ENCODE results near the gene TRIM65. TPM values are rescaled to one million over a fixed set of nuclear protein-coding genes. Genes with fewer than 3 reads are reported as not detected.

Gene TRIM65
- total and polyA plus RNA-seq, 2 of the 13 experiments (the other 11 are each of a cell fraction or from before 2014, with no cell fraction given): 10.3 to 22.4 TPM

DNA sequence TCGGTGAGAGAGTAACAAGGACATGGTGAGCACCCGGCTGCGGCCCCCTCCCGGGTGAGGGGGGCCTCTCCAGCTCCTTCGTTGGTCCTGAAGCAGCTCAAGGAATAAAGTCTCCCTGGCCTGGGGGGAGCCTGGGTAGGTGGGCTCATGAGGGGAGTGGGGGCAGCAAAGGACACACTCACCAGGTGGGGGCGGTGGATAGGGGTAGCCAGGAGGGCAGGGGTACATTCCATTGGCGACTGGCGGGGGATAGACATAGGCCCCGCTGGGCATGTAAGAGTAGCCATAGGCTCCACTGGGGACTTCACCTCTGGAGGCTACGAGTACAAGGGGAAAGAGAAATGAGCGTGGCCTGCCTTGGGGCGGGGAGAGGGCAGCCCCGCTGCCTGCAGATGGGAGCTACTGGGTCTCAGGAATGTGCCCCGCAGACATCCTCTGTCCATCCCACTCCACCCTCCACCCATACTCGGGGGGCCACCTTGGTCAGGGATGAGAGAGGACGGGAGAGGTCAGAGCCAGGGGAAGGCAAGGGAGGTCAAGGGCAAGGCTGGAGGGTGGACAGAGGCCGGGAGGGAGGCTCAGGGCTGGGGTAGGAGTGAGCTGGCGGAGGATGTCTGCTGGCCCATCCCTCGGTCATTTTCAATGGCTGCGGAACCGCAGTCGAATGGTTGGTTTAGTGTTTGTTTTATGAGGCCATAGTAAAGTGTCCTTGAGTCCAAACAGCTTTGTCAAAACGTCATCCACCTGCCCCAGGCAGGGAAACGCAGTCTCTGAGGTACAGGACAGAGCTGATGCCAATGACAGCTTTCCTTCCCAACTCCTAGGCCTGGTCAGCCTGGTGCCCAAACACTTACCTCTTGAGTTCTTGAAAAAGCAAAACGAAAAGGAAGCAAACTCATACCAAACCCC is 48.9 kb downstream of the TRIM65 start (continued):
- TF ChIP-seq, protein P1, sequence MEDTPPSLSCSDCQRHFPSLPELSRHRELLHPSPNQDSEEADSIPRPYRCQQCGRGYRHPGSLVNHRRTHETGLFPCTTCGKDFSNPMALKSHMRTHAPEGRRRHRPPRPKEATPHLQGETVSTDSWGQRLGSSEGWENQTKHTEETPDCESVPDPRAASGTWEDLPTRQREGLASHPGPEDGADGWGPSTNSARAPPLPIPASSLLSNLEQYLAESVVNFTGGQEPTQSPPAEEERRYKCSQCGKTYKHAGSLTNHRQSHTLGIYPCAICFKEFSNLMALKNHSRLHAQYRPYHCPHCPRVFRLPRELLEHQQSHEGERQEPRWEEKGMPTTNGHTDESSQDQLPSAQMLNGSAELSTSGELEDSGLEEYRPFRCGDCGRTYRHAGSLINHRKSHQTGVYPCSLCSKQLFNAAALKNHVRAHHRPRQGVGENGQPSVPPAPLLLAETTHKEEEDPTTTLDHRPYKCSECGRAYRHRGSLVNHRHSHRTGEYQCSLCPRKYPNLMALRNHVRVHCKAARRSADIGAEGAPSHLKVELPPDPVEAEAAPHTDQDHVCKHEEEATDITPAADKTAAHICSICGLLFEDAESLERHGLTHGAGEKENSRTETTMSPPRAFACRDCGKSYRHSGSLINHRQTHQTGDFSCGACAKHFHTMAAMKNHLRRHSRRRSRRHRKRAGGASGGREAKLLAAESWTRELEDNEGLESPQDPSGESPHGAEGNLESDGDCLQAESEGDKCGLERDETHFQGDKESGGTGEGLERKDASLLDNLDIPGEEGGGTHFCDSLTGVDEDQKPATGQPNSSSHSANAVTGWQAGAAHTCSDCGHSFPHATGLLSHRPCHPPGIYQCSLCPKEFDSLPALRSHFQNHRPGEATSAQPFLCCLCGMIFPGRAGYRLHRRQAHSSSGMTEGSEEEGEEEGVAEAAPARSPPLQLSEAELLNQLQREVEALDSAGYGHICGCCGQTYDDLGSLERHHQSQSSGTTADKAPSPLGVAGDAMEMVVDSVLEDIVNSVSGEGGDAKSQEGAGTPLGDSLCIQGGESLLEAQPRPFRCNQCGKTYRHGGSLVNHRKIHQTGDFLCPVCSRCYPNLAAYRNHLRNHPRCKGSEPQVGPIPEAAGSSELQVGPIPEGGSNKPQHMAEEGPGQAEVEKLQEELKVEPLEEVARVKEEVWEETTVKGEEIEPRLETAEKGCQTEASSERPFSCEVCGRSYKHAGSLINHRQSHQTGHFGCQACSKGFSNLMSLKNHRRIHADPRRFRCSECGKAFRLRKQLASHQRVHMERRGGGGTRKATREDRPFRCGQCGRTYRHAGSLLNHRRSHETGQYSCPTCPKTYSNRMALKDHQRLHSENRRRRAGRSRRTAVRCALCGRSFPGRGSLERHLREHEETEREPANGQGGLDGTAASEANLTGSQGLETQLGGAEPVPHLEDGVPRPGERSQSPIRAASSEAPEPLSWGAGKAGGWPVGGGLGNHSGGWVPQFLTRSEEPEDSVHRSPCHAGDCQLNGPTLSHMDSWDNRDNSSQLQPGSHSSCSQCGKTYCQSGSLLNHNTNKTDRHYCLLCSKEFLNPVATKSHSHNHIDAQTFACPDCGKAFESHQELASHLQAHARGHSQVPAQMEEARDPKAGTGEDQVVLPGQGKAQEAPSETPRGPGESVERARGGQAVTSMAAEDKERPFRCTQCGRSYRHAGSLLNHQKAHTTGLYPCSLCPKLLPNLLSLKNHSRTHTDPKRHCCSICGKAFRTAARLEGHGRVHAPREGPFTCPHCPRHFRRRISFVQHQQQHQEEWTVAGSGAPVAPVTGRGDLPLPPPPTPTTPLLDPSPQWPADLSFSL (CRISPR knock-in tag; IDR thresholded peaks at IDR 0.05): no peak
- TF ChIP-seq, protein P2, sequence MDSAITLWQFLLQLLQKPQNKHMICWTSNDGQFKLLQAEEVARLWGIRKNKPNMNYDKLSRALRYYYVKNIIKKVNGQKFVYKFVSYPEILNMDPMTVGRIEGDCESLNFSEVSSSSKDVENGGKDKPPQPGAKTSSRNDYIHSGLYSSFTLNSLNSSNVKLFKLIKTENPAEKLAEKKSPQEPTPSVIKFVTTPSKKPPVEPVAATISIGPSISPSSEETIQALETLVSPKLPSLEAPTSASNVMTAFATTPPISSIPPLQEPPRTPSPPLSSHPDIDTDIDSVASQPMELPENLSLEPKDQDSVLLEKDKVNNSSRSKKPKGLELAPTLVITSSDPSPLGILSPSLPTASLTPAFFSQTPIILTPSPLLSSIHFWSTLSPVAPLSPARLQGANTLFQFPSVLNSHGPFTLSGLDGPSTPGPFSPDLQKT (CRISPR knock-in tag; IDR thresholded peaks at IDR 0.05; ENCODE audit: borderline replicate concordance): no peak
- TF ChIP-seq TARDBP (CRISPR knock-in tag; IDR thresholded peaks at IDR 0.05): no peak
- TF ChIP-seq, protein P3, sequence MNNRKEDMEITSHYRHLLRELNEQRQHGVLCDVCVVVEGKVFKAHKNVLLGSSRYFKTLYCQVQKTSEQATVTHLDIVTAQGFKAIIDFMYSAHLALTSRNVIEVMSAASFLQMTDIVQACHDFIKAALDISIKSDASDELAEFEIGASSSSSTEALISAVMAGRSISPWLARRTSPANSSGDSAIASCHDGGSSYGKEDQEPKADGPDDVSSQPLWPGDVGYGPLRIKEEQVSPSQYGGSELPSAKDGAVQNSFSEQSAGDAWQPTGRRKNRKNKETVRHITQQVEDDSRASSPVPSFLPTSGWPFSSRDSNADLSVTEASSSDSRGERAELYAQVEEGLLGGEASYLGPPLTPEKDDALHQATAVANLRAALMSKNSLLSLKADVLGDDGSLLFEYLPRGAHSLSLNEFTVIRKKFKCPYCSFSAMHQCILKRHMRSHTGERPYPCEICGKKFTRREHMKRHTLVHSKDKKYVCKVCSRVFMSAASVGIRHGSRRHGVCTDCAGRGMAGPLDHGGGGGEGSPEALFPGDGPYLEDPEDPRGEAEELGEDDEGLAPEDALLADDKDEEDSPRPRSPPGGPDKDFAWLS (CRISPR knock-in tag; IDR thresholded peaks at IDR 0.05; ENCODE audit: borderline replicate concordance): no peak
- no peak for TF ChIP-seq ZFAT (CRISPR knock-in tag; conservative IDR thresholded peaks at IDR 0.05)
- TF ChIP-seq, protein P4, sequence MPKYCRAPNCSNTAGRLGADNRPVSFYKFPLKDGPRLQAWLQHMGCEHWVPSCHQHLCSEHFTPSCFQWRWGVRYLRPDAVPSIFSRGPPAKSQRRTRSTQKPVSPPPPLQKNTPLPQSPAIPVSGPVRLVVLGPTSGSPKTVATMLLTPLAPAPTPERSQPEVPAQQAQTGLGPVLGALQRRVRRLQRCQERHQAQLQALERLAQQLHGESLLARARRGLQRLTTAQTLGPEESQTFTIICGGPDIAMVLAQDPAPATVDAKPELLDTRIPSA (CRISPR knock-in tag; IDR thresholded peaks at IDR 0.05; ENCODE audit: borderline replicate concordance): no peak
- no peak for TF ChIP-seq ZNF207 (IDR thresholded peaks at IDR 0.05; ENCODE audit: borderline replicate concordance)
- TF ChIP-seq CHD2 (IDR thresholded peaks at IDR 0.05; ENCODE audit: low read depth, low read length): no peak
- TF ChIP-seq, protein P5, sequence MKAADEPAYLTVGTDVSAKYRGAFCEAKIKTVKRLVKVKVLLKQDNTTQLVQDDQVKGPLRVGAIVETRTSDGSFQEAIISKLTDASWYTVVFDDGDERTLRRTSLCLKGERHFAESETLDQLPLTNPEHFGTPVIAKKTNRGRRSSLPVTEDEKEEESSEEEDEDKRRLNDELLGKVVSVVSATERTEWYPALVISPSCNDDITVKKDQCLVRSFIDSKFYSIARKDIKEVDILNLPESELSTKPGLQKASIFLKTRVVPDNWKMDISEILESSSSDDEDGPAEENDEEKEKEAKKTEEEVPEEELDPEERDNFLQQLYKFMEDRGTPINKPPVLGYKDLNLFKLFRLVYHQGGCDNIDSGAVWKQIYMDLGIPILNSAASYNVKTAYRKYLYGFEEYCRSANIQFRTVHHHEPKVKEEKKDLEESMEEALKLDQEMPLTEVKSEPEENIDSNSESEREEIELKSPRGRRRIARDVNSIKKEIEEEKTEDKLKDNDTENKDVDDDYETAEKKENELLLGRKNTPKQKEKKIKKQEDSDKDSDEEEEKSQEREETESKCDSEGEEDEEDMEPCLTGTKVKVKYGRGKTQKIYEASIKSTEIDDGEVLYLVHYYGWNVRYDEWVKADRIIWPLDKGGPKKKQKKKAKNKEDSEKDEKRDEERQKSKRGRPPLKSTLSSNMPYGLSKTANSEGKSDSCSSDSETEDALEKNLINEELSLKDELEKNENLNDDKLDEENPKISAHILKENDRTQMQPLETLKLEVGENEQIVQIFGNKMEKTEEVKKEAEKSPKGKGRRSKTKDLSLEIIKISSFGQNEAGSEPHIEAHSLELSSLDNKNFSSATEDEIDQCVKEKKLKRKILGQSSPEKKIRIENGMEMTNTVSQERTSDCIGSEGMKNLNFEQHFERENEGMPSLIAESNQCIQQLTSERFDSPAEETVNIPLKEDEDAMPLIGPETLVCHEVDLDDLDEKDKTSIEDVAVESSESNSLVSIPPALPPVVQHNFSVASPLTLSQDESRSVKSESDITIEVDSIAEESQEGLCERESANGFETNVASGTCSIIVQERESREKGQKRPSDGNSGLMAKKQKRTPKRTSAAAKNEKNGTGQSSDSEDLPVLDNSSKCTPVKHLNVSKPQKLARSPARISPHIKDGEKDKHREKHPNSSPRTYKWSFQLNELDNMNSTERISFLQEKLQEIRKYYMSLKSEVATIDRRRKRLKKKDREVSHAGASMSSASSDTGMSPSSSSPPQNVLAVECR (CRISPR knock-in tag; IDR thresholded peaks at IDR 0.05; ENCODE audit: borderline replicate concordance): no peak
- TF ChIP-seq, protein P6, sequence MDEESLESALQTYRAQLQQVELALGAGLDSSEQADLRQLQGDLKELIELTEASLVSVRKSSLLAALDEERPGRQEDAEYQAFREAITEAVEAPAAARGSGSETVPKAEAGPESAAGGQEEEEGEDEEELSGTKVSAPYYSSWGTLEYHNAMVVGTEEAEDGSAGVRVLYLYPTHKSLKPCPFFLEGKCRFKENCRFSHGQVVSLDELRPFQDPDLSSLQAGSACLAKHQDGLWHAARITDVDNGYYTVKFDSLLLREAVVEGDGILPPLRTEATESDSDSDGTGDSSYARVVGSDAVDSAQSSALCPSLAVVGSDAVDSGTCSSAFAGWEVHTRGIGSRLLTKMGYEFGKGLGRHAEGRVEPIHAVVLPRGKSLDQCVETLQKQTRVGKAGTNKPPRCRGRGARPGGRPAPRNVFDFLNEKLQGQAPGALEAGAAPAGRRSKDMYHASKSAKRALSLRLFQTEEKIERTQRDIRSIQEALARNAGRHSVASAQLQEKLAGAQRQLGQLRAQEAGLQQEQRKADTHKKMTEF (CRISPR knock-in tag; IDR thresholded peaks at IDR 0.05): no peak

Measured in HepG2 (cell line).